HepG2 (cell line): ENCODE data around the gene WDR76. TPM values are rescaled to one million over a fixed set of nuclear protein-coding genes. Genes with fewer than 3 reads are reported as not detected.

ENCODE experiments used
- ATF1 ChIP-seq: IDR thresholded peaks from 2 replicates; pipeline ENCODE4 v1.6.1; 2016; ENCODE audit warnings: mild to moderate bottlenecking, control low read depth
- ATF5 ChIP-seq: sonication (generic); formaldehyde crosslinking; IDR thresholded peaks from 2 replicates; pipeline ENCODE4 v1.4.0; 2020; ENCODE audit warnings: mild to moderate bottlenecking, low read depth, missing genetic modification reagents
- GMEB2 ChIP-seq: IDR thresholded peaks from 2 replicates; pipeline ENCODE4 v1.6.1; 2016; ENCODE audit warnings: missing biosample characterization, missing genetic modification reagents, low read depth
- HNF4G ChIP-seq, 2 experiments: sonication (generic) in 1 of 2; formaldehyde crosslinking in 1 of 2; IDR thresholded peaks; 2 replicates each; pipeline versions ENCODE4 v1.4.0 to v1.6.1; 2011 to 2020; ENCODE audit warnings: borderline replicate concordance in 2 of 2, low read depth in 2 of 2, mild to moderate bottlenecking in 2 of 2, low read length in 1 of 2, missing genetic modification reagents in 1 of 2, moderate library complexity in 1 of 2
- HOXD1 ChIP-seq: sonication (generic); formaldehyde crosslinking; IDR thresholded peaks from 2 replicates; pipeline ENCODE4 v1.5.0; 2020; ENCODE audit warnings: missing genetic modification reagents
- KLF12 ChIP-seq: sonication (generic); formaldehyde crosslinking; IDR thresholded peaks from 2 replicates; pipeline ENCODE4 v1.4.0; 2020; ENCODE audit warnings: missing genetic modification reagents, borderline replicate concordance
- KLF16 ChIP-seq, 2 experiments: sonication (generic) in 1 of 2; formaldehyde crosslinking in 1 of 2; IDR thresholded peaks; 2 replicates each; pipeline versions ENCODE4 v1.6.1 to v1.8.0; 2016 to 2023; ENCODE audit warnings: missing genetic modification reagents in 2 of 2, missing compliant biosample characterization in 1 of 2
- MXD4 ChIP-seq: IDR thresholded peaks from 2 replicates; pipeline ENCODE4 v1.6.1; 2016; ENCODE audit warnings: mild to moderate bottlenecking, missing biosample characterization, missing genetic modification reagents
- PHF8 ChIP-seq: sonication (generic); formaldehyde crosslinking; IDR thresholded peaks from 2 replicates; pipeline ENCODE4 v1.5.0; 2020; ENCODE audit warnings: missing genetic modification reagents
- POLR2G ChIP-seq: fragments of 200-400 bp; formaldehyde crosslinking; IDR thresholded peaks from 2 replicates; pipeline ENCODE4 v1.6.1; 2018; ENCODE audit warnings: mild to moderate bottlenecking, low read depth, low read length, moderate library complexity
- RBAK ChIP-seq: sonication (generic); formaldehyde crosslinking; IDR thresholded peaks from 2 replicates; pipeline ENCODE4 v1.5.1; 2020; ENCODE audit warnings: mild to moderate bottlenecking, missing genetic modification reagents
- RCOR2 ChIP-seq: IDR thresholded peaks from 2 replicates; pipeline ENCODE4 v1.6.1; 2016; ENCODE audit warnings: missing biosample characterization, missing genetic modification reagents
- RXRB ChIP-seq: IDR thresholded peaks from 2 replicates; pipeline ENCODE4 v1.6.1; 2016; ENCODE audit warnings: borderline replicate concordance, missing genetic modification reagents, missing compliant biosample characterization
- SMAD9 ChIP-seq: sonication (generic); formaldehyde crosslinking; IDR thresholded peaks from 2 replicates; pipeline ENCODE4 v1.5.1; 2020; ENCODE audit warnings: mild to moderate bottlenecking, missing genetic modification reagents
- TAF15 ChIP-seq: fragments of 200-400 bp; formaldehyde crosslinking; IDR thresholded peaks from one replicate; pipeline ENCODE4 v1.6.1; 2018; ENCODE audit warnings: mild to moderate bottlenecking, low read depth, low read length; ENCODE audit not compliant: poor library complexity, severe bottlenecking
- ZC3H13 ChIP-seq: sonication (generic); formaldehyde crosslinking; IDR thresholded peaks from 2 replicates; pipeline ENCODE4 v1.8.1; 2023; ENCODE audit warnings: mild to moderate bottlenecking, missing genetic modification reagents, moderate library complexity
- ZNF225 ChIP-seq: sonication (generic); formaldehyde crosslinking; IDR thresholded peaks from 2 replicates; pipeline ENCODE4 v1.4.0; 2020; ENCODE audit warnings: mild to moderate bottlenecking, missing genetic modification reagents
- ZNF503 ChIP-seq: sonication (generic); formaldehyde crosslinking; IDR thresholded peaks from 2 replicates; pipeline ENCODE4 v1.4.0; 2020; ENCODE audit warnings: missing genetic modification reagents
- ZNF563 ChIP-seq: sonication (generic); formaldehyde crosslinking; IDR thresholded peaks from 2 replicates; pipeline ENCODE4 v1.8.0; 2022; ENCODE audit warnings: mild to moderate bottlenecking, moderate library complexity, missing genetic modification reagents
- ZNF580 ChIP-seq: IDR thresholded peaks from 2 replicates; pipeline ENCODE4 v1.6.1; 2016; ENCODE audit warnings: low read depth, borderline replicate concordance
- ZNF589 ChIP-seq: sonication (generic); formaldehyde crosslinking; conservative IDR thresholded peaks from 2 replicates; pipeline ENCODE4 v1.8.0; 2022; ENCODE audit warnings: mild to moderate bottlenecking, moderate library complexity, missing genetic modification reagents
- ZNF652 ChIP-seq: IDR thresholded peaks from 2 replicates; pipeline ENCODE4 v1.6.1; 2016; ENCODE audit warnings: low read depth, borderline replicate concordance
- ZNF777 ChIP-seq: sonication (generic); formaldehyde crosslinking; IDR thresholded peaks from 2 replicates; pipeline ENCODE4 v1.4.0; 2020; ENCODE audit warnings: missing genetic modification reagents
- ZNF839 ChIP-seq: sonication (generic); formaldehyde crosslinking; IDR thresholded peaks from 2 replicates; pipeline ENCODE4 v1.4.0; 2020; ENCODE audit warnings: missing genetic modification reagents, mild to moderate bottlenecking, borderline replicate concordance
- polyA plus RNA-seq, 8 experiments: library from polyadenylated mRNA; depleted of rRNA in 3 of 8; stranded (reverse) in 7 of 8; unstranded in 1 of 8; fragments of >200 nt; fragmentation: Illumina TruSeq in 4 of 8; extraction: Trizol in 4 of 8; gene quantifications; 2 replicates each; pipeline versions ENCODE4 v1.2.1 to v1.2.3, GENCODE V29; 2011 to 2016; ENCODE audit warnings: low read depth in 4 of 8, missing spikeins in 1 of 8, mixed read lengths in 1 of 8; ENCODE audit not compliant: insufficient read depth in 1 of 8
- total RNA-seq, 5 experiments: library from RNA; depleted of rRNA; stranded (reverse); fragments of >200 nt; fragmentation: Illumina TruSeq; extraction: Trizol; gene quantifications; 2 replicates each; pipeline ENCODE4 v1.2.3, GENCODE V29; 2016; ENCODE audit warnings: low read depth in 1 of 5

Gene WDR76
- total and polyA plus RNA-seq, 2 of the 13 experiments (the other 11 are each of a cell fraction or from before 2014, with no cell fraction given), result 1.1 to 9.7 TPM

- TF ChIP-seq ZNF652, result peak; percentile 94
- no peak for TF ChIP-seq ZNF839 (CRISPR knock-in tag)
- peak; percentile 92 for TF ChIP-seq ATF1 (CRISPR knock-in tag)
- peak; percentile 72 for TF ChIP-seq GMEB2 (CRISPR knock-in tag)
- TF ChIP-seq ATF5, result no peak
- no peak for TF ChIP-seq HNF4G (IDR thresholded peaks at IDR 0.05; ENCODE audit: borderline replicate concordance, low read depth, low read length)
- no peak for TF ChIP-seq HNF4G (CRISPR knock-in tag; IDR thresholded peaks at IDR 0.05; ENCODE audit: borderline replicate concordance, low read depth)
- TF ChIP-seq HOXD1 (CRISPR knock-in tag), result 0 out of 2 replicates have a peak, but pooled peaks have one; percentile 44
- TF ChIP-seq MXD4 (CRISPR knock-in tag), result peak; percentile 73
- no peak for TF ChIP-seq ZNF503
- 0 out of 2 replicates have a peak, but pooled peaks have one; percentile 47 for TF ChIP-seq ZNF589
- TF ChIP-seq POLR2G, result peak; percentile 96
- no peak for TF ChIP-seq KLF12 (CRISPR knock-in tag)
- no peak for TF ChIP-seq SMAD9 (CRISPR knock-in tag)
- TF ChIP-seq ZC3H13, result peak; percentile 49; the same call in 1 of the 2 replicates
- peak; percentile 68; the same call in 1 of the 2 replicates for TF ChIP-seq ZNF563
- no peak for TF ChIP-seq TAF15
- TF ChIP-seq RCOR2 (CRISPR knock-in tag), result no peak
- peak; percentile 71 for TF ChIP-seq ZNF777 (CRISPR knock-in tag)
- peak; percentile 45; the same call in 1 of the 2 replicates for TF ChIP-seq RXRB
- no peak for TF ChIP-seq RBAK (CRISPR knock-in tag)
- peak; percentile 48; the same call in 1 of the 2 replicates for TF ChIP-seq ZNF225
- TF ChIP-seq ZNF580 (CRISPR knock-in tag), result peak; percentile 70; the same call in 1 of the 2 replicates
- peak; percentile 92 for TF ChIP-seq PHF8 (CRISPR knock-in tag)
- TF ChIP-seq KLF16 (CRISPR knock-in tag; IDR thresholded peaks at IDR 0.05), result 0 out of 4 replicates have a peak, but pooled peaks of 1 of the 2 experiments have one; percentile 74
Measured at GRCh38 chr15:43824302-43825246, 2.2 kb upstream of the WDR76 start, which contains the start of gene MFAP1 (continued).
